Measurements from ENCODE around the gene CRYGC.

- TF ChIP-seq, protein P1, sequence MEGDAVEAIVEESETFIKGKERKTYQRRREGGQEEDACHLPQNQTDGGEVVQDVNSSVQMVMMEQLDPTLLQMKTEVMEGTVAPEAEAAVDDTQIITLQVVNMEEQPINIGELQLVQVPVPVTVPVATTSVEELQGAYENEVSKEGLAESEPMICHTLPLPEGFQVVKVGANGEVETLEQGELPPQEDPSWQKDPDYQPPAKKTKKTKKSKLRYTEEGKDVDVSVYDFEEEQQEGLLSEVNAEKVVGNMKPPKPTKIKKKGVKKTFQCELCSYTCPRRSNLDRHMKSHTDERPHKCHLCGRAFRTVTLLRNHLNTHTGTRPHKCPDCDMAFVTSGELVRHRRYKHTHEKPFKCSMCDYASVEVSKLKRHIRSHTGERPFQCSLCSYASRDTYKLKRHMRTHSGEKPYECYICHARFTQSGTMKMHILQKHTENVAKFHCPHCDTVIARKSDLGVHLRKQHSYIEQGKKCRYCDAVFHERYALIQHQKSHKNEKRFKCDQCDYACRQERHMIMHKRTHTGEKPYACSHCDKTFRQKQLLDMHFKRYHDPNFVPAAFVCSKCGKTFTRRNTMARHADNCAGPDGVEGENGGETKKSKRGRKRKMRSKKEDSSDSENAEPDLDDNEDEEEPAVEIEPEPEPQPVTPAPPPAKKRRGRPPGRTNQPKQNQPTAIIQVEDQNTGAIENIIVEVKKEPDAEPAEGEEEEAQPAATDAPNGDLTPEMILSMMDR (conservative IDR thresholded peaks at IDR 0.05 in 1 of 2, IDR thresholded peaks at IDR 0.05 in 1 of 2; ENCODE audit: low read depth in 1 of 2, low read length in 2 of 2), result no peak
- TF ChIP-seq EZH2 (IDR thresholded peaks at IDR 0.05; ENCODE audit: low read length, missing control alignments), result no peak
These were observed 32.3 kb downstream of the CRYGC start for GRCh38 chr2:208097313-208097712.

Measured in fibroblast of lung (primary cell).